HepG2 (cell line): ENCODE measurements around the gene GPR65. TPM values are rescaled to one million over a fixed set of nuclear protein-coding genes. Genes with fewer than 3 reads are reported as not detected.
A peak's percentile ranks its signal among the peaks of the same experiment; 100 is the strongest.

Experiments
- AHDC1 ChIP-seq: sonication (generic); formaldehyde crosslinking; IDR thresholded peaks from 2 replicates; pipeline ENCODE4 v1.5.1; 2020; ENCODE audit warnings: mild to moderate bottlenecking, missing genetic modification reagents, borderline replicate concordance
- CEBPZ ChIP-seq: IDR thresholded peaks from 2 replicates; pipeline ENCODE4 v1.6.1; 2012; ENCODE audit warnings: low read length, improper control_type of control experiment
- IKZF1 ChIP-seq: fragments of 450-650 bp; IDR thresholded peaks from 2 replicates; pipeline ENCODE4 v1.7.1; 2016
- MTERF4 ChIP-seq: sonication (generic); formaldehyde crosslinking; IDR thresholded peaks from 2 replicates; pipeline ENCODE4 v1.8.0; 2023; ENCODE audit warnings: mild to moderate bottlenecking, missing genetic modification reagents
- ZNF646 ChIP-seq: sonication (generic); formaldehyde crosslinking; IDR thresholded peaks from 2 replicates; pipeline ENCODE4 v1.9.0; 2021; ENCODE audit warnings: mild to moderate bottlenecking, missing genetic modification reagents
- ZNF776 ChIP-seq: sonication (generic); formaldehyde crosslinking; IDR thresholded peaks from 2 replicates; pipeline ENCODE4 v1.4.0; 2020; ENCODE audit warnings: mild to moderate bottlenecking, missing genetic modification reagents
- ZSCAN9 ChIP-seq: IDR thresholded peaks from 2 replicates; pipeline ENCODE4 v1.6.1; 2016; ENCODE audit warnings: borderline replicate concordance
- polyA plus RNA-seq, 8 experiments: library from polyadenylated mRNA; depleted of rRNA in 3 of 8; stranded (reverse) in 7 of 8; unstranded in 1 of 8; fragments of >200 nt; fragmentation: Illumina TruSeq in 4 of 8; extraction: Trizol in 4 of 8; gene quantifications; 2 replicates each; pipeline versions ENCODE4 v1.2.1 to v1.2.3, GENCODE V29; 2011 to 2016; ENCODE audit warnings: low read depth in 4 of 8, missing spikeins in 1 of 8, mixed read lengths in 1 of 8; ENCODE audit not compliant: insufficient read depth in 1 of 8
- total RNA-seq, 5 experiments: library from RNA; depleted of rRNA; stranded (reverse); fragments of >200 nt; fragmentation: Illumina TruSeq; extraction: Trizol; gene quantifications; 2 replicates each; pipeline ENCODE4 v1.2.3, GENCODE V29; 2016; ENCODE audit warnings: low read depth in 1 of 5

Gene GPR65
- total and polyA plus RNA-seq, 2 of the 13 experiments (the other 11 are each of a cell fraction or from before 2014, with no cell fraction given), result not detected

- TF ChIP-seq ZNF646 (CRISPR knock-in tag), result no peak
- TF ChIP-seq CEBPZ, result no peak
- no peak for TF ChIP-seq MTERF4 (CRISPR knock-in tag)
- peak; percentile 91 for TF ChIP-seq AHDC1 (CRISPR knock-in tag)
- TF ChIP-seq ZSCAN9 (CRISPR knock-in tag), result 0 out of 2 replicates have a peak, but pooled peaks have one; percentile 80
- no peak for TF ChIP-seq IKZF1
- no peak for TF ChIP-seq ZNF776 (CRISPR knock-in tag)
Measured at GRCh38 chr14:88043529-88044443, 38.9 kb downstream of the GPR65 start (continued).
